Right lobe of liver (tissue), 4 donors: ENCODE measurements around the gene DRGX.

Experiments
- CTCF ChIP-seq, 4 donors: fragments of 200-600 bp in 3 of 4; fragments of 450-650 bp in 1 of 4; IDR thresholded peaks; one replicate each; pipeline versions ENCODE4 v1.5.1 to v1.8.0; 2016 to 2022; ENCODE audit warnings: antibody characterized with exemption in 4 of 4, mild to moderate bottlenecking in 2 of 4
- POLR2A ChIP-seq: fragments of 450-650 bp; IDR thresholded peaks from one replicate; pipeline ENCODE4 v1.6.1; 2017; ENCODE audit warnings: antibody characterized with exemption, mild to moderate bottlenecking
- donor health status: DM: no; HTN: no; CAD: no.
- donor health status: DM: no; HTN: no; CAD: no.
- donor health status: DM: no; HTN: yes; CAD: no.

- no peak for TF ChIP-seq CTCF (IDR thresholded peaks at IDR 0.05)
- TF ChIP-seq POLR2A: no peak
Observed at GRCh38 chr10:49404321-49404878, 8.5 kb upstream of the DRGX start.
